ENCODE data around the gene DIPK1A.

GRCh38 chr1:92936865-92937264, 24.4 kb downstream of the DIPK1A start:
- TF ChIP-seq CTCF (IDR thresholded peaks at IDR 0.05; ENCODE audit: low read length): no peak
- no peak for TF ChIP-seq EZH2 (IDR thresholded peaks at IDR 0.05; ENCODE audit: borderline replicate concordance, low read length)
